K562 (cell line): ENCODE results near the gene IPO8. TPM values are rescaled to one million over a fixed set of nuclear protein-coding genes. Genes with fewer than 3 reads are reported as not detected.
A peak's percentile ranks its signal among the peaks of the same experiment; 100 is the strongest.

ENCODE experiments used
- ELF1 ChIP-seq: fragments of 200-800 bp; sonication (Bioruptor generic); IDR thresholded peaks from 2 replicates; pipeline ENCODE4 v1.6.1; 2016; ENCODE audit warnings: missing genetic modification characterization, missing compliant biosample characterization
- ELF2 ChIP-seq: fragments of 250-450 bp; sonication (Bioruptor Pico); IDR thresholded peaks from 2 replicates; pipeline ENCODE4 v1.5.0; 2021; ENCODE audit warnings: mild to moderate bottlenecking
- ETV6 ChIP-seq, 3 experiments: fragments of 150-350 bp in 1 of 3; sonication (generic) in 1 of 3; formaldehyde crosslinking in 1 of 3; IDR thresholded peaks; 2 replicates each; pipeline versions ENCODE4 v1.6.1 to v1.8.0; 2014 to 2022; ENCODE audit warnings: borderline replicate concordance in 2 of 3, low read depth in 2 of 3, antibody characterized with exemption in 1 of 3, low read length in 1 of 3, mild to moderate bottlenecking in 1 of 3, missing genetic modification reagents in 1 of 3
- GATAD2B ChIP-seq: fragments of 450-650 bp; IDR thresholded peaks from 2 replicates; pipeline ENCODE4 v1.6.1; 2017; ENCODE audit warnings: mild to moderate bottlenecking, borderline replicate concordance
- HES1 ChIP-seq: fragments of 450-650 bp; IDR thresholded peaks from 2 replicates; pipeline ENCODE4 v1.6.1; 2016; ENCODE audit warnings: low read depth, mild to moderate bottlenecking, moderate library complexity
- ILF3 ChIP-seq: fragments of 450-650 bp; IDR thresholded peaks from 2 replicates; pipeline ENCODE4 v1.6.1; 2018; ENCODE audit warnings: antibody characterized with exemption, mild to moderate bottlenecking, moderate library complexity, borderline replicate concordance
- L3MBTL2 ChIP-seq: fragments of 450-650 bp; IDR thresholded peaks from 2 replicates; pipeline ENCODE4 v1.6.1; 2016; ENCODE audit warnings: mild to moderate bottlenecking, moderate library complexity
- LARP7 ChIP-seq: fragments of 450-650 bp; IDR thresholded peaks from 2 replicates; pipeline ENCODE4 v1.6.1; 2016
- MBD2 ChIP-seq: sonication (generic); IDR thresholded peaks from 2 replicates; pipeline ENCODE4 v1.6.1; 2016; ENCODE audit warnings: low read depth, borderline replicate concordance
- NFIC ChIP-seq: fragments of 450-650 bp; IDR thresholded peaks from 2 replicates; pipeline ENCODE4 v1.6.1; 2017; ENCODE audit warnings: mild to moderate bottlenecking, inconsistent platforms
- POLR2G ChIP-seq: fragments of 200-400 bp; formaldehyde crosslinking; IDR thresholded peaks from 2 replicates; pipeline ENCODE4 v1.6.1; 2017; ENCODE audit warnings: low read depth, mild to moderate bottlenecking, antibody characterized with exemption, low read length, moderate library complexity
- RUNX1 ChIP-seq: sonication (generic); IDR thresholded peaks from 2 replicates; pipeline ENCODE4 v1.6.1; 2016; ENCODE audit warnings: antibody characterized with exemption, low read depth
- ZBTB8A ChIP-seq: fragments of 450-650 bp; IDR thresholded peaks from 2 replicates; pipeline ENCODE4 v1.6.1; 2018; ENCODE audit warnings: mild to moderate bottlenecking, moderate library complexity; ENCODE audit not compliant: partially characterized antibody
- ZFX ChIP-seq: sonication (generic); formaldehyde crosslinking; IDR thresholded peaks from 2 replicates; pipeline ENCODE4 v1.8.0; 2022; ENCODE audit warnings: mild to moderate bottlenecking, missing genetic modification reagents, moderate library complexity
- ZNF431 ChIP-seq: sonication (generic); formaldehyde crosslinking; IDR thresholded peaks from 2 replicates; pipeline ENCODE4 v1.8.0; 2022; ENCODE audit warnings: mild to moderate bottlenecking, missing genetic modification reagents
- ZNF644 ChIP-seq: fragments of 200-800 bp; sonication (Bioruptor generic); IDR thresholded peaks from 2 replicates; pipeline ENCODE4 v1.6.1; 2016; ENCODE audit warnings: low read depth, missing genetic modification characterization, missing compliant biosample characterization
- ZNF699 ChIP-seq: fragments of 250-450 bp; sonication (Bioruptor Pico); IDR thresholded peaks from 2 replicates; pipeline ENCODE4 v1.8.0; 2021; ENCODE audit warnings: mild to moderate bottlenecking, moderate library complexity; ENCODE audit not compliant: insufficient replicate concordance
- polyA plus RNA-seq, 8 experiments: library from polyadenylated mRNA; depleted of rRNA in 4 of 8; stranded (reverse) in 5 of 8; unstranded in 3 of 8; fragments of >200 nt; fragmentation: Nextera tagmentation in 2 of 8; fragmentation: Illumina TruSeq in 1 of 8; extraction: Ambion mirVana in 2 of 8; extraction: Trizol in 1 of 8; gene quantifications; 2 replicates each; pipeline versions ENCODE4 v1.2.1 to v1.2.3, GENCODE V29; 2011 to 2014; ENCODE audit warnings: inconsistent platforms in 1 of 8, missing spikeins in 1 of 8
- total RNA-seq, 7 experiments: library from RNA; depleted of rRNA in 6 of 7; stranded (reverse); fragments of >200 nt in 6 of 7; fragmentation: Illumina TruSeq in 2 of 7; extraction: Trizol in 2 of 7; gene quantifications; 2 replicates each; pipeline versions ENCODE4 v1.2.1 to v1.2.3, GENCODE V29; 2011 to 2021; ENCODE audit warnings: low replicate concordance in 1 of 7
- TF ChIP-seq, protein P1 (sequence below): fragments of 450-650 bp; IDR thresholded peaks from 2 replicates; pipeline ENCODE4 v1.6.1; 2017; ENCODE audit warnings: antibody characterized with exemption, mild to moderate bottlenecking
- TF ChIP-seq, protein P2 (sequence below): fragments of 250-450 bp; sonication (Bioruptor Pico); IDR thresholded peaks from 2 replicates; pipeline ENCODE4 v1.5.0; 2021; ENCODE audit warnings: mild to moderate bottlenecking, borderline replicate concordance

IPO8 gene
- total and polyA plus RNA-seq, 9 of the 15 experiments (the other 6 are each of a cell fraction or from before 2014, with no cell fraction given): 6.5 to 39.6 (median 24.7) TPM

DNA sequence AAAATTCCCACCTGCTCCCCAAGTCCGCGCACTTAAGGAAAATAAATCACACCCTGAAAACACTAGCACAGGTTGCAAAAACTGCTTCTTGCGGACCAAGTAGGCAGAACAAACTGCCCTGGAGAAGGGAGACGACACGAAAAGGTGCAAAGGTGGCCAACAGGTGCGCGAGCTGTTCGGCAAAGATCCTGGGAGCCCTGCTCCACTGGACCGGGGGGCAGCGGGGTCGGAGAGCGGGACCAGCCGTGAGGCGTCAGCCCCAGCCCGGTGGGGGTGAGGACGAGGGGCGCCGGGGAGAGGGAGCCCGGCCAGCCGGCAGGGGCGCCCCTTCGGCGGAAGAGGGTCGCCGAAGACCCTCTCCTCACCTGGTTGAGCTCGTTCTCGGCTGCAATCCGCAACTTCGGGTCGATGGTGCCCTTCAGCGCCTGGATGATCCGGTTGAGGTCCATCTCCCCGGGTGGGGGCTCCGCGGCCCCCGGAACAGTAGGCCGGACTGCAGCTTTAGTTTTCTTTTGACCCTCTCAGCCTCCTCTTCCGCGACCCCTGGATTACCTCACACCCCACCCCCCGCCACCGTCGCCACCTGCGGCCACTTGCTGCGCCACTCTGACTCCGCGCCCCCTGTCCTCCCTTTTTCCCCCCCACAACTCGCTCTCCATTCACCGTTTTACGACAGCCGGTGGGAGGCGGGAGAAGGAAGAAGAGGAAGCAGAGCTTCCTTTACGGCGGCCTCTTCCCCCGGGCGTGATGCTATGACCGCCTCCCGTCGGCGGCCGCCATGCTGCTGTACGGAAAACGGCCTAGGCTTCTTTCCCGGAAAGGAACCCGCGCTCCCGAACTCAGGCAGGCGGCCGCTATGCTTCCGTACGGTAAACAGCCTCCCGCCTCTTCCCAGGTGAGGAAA is at the start of gene IPO8 (continued):
- TF ChIP-seq, protein P1, sequence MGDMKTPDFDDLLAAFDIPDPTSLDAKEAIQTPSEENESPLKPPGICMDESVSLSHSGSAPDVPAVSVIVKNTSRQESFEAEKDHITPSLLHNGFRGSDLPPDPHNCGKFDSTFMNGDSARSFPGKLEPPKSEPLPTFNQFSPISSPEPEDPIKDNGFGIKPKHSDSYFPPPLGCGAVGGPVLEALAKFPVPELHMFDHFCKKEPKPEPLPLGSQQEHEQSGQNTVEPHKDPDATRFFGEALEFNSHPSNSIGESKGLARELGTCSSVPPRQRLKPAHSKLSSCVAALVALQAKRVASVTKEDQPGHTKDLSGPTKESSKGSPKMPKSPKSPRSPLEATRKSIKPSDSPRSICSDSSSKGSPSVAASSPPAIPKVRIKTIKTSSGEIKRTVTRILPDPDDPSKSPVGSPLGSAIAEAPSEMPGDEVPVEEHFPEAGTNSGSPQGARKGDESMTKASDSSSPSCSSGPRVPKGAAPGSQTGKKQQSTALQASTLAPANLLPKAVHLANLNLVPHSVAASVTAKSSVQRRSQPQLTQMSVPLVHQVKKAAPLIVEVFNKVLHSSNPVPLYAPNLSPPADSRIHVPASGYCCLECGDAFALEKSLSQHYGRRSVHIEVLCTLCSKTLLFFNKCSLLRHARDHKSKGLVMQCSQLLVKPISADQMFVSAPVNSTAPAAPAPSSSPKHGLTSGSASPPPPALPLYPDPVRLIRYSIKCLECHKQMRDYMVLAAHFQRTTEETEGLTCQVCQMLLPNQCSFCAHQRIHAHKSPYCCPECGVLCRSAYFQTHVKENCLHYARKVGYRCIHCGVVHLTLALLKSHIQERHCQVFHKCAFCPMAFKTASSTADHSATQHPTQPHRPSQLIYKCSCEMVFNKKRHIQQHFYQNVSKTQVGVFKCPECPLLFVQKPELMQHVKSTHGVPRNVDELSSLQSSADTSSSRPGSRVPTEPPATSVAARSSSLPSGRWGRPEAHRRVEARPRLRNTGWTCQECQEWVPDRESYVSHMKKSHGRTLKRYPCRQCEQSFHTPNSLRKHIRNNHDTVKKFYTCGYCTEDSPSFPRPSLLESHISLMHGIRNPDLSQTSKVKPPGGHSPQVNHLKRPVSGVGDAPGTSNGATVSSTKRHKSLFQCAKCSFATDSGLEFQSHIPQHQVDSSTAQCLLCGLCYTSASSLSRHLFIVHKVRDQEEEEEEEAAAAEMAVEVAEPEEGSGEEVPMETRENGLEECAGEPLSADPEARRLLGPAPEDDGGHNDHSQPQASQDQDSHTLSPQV: 0 out of 2 replicates have a peak, but pooled peaks have one; percentile 40
- peak; percentile 55; the same call in 1 of the 2 replicates for TF ChIP-seq LARP7
- peak; percentile 81 for TF ChIP-seq POLR2G
- TF ChIP-seq ILF3: no peak
- no peak for TF ChIP-seq ZNF431 (CRISPR knock-in tag)
- TF ChIP-seq GATAD2B: peak; percentile 61; the same call in 1 of the 2 replicates
- TF ChIP-seq L3MBTL2: peak; percentile 69; the same call in 1 of the 2 replicates
- TF ChIP-seq, protein P2, sequence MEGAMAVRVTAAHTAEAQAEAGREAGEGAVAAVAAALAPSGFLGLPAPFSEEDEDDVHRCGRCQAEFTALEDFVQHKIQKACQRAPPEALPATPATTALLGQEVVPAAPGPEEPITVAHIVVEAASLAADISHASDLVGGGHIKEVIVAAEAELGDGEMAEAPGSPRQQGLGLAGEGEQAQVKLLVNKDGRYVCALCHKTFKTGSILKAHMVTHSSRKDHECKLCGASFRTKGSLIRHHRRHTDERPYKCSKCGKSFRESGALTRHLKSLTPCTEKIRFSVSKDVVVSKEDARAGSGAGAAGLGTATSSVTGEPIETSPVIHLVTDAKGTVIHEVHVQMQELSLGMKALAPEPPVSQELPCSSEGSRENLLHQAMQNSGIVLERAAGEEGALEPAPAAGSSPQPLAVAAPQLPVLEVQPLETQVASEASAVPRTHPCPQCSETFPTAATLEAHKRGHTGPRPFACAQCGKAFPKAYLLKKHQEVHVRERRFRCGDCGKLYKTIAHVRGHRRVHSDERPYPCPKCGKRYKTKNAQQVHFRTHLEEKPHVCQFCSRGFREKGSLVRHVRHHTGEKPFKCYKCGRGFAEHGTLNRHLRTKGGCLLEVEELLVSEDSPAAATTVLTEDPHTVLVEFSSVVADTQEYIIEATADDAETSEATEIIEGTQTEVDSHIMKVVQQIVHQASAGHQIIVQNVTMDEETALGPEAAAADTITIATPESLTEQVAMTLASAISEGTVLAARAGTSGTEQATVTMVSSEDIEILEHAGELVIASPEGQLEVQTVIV (CRISPR knock-in tag): peak; percentile 97
- no peak for TF ChIP-seq RUNX1
- TF ChIP-seq ELF2 (CRISPR knock-in tag): peak; percentile 46; the same call in 1 of the 2 replicates
- peak; percentile 95 for TF ChIP-seq ZFX
- TF ChIP-seq ZNF644 (tag): peak; percentile 94
- TF ChIP-seq NFIC: peak; percentile 24; the same call in 1 of the 2 replicates
- TF ChIP-seq ZBTB8A: no peak
- no peak for TF ChIP-seq ZNF699 (CRISPR knock-in tag)
- TF ChIP-seq MBD2: peak; percentile 66; the same call in 1 of the 2 replicates
- no peak for TF ChIP-seq HES1
- TF ChIP-seq ETV6 (IDR thresholded peaks at IDR 0.05; ENCODE audit: borderline replicate concordance in 1 of 2, low read depth in 2 of 2, low read length in 1 of 2): peak; percentile 47 to 74; a peak in 3 of 4 replicates
- no peak for TF ChIP-seq ETV6 (CRISPR knock-in tag; IDR thresholded peaks at IDR 0.05; ENCODE audit: borderline replicate concordance)
- peak; percentile 88 for TF ChIP-seq ELF1 (tag)
